ENCODE measurements around the gene DSC3.

GRCh38 chr18:30940952-30941539, 101.5 kb downstream of the DSC3 start:
- no peak for TF ChIP-seq CTCF (IDR thresholded peaks at IDR 0.05; ENCODE audit: insufficient read depth, low read length, poor library complexity, severe bottlenecking)
- TF ChIP-seq EZH2phosphoT487 (conservative IDR thresholded peaks at IDR 0.05; ENCODE audit: low read length): no peak
